HG02938 (cell line): Measurements from ENCODE around the gene CRYBB1.

Experiments used
- ATAC-seq: cut with Tn5 transposase; IDR thresholded peaks from one replicate; pipeline ENCODE4 v1.9.1; 2021; ENCODE audit warnings: mild to moderate bottlenecking, moderate library complexity; ENCODE audit not compliant: unreplicated experiment

CRYBB1 gene

DNA sequence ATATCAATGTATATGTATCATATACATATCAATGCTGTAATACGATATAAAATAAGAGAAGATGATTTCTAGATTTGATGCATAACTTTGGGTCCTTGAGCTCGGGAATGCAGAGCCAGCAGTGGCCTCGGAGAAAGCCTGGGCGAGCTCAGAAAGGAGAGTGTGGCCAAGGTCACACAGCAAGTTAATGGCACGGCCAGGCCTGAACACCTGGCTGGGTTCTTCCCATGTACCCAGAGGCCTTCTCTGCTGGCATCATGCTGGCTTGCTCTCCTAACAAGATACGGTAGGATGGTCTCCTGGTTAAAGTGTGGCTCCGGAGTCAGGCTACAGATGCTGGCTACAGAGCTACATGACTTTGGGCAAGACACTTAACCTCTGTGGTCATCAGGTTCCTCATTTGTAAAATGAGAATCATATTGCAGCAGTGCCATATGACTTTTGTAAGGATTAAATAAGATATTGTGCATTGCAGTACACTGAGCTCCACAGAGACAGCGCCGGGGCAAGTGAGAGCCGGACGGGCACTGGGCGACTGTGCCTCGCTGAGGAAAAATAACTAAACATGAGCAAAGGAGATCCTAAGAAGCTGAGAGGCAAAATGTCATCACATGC is 57.8 kb downstream of the CRYBB1 start:
- ATAC-seq: no peak

DNA sequence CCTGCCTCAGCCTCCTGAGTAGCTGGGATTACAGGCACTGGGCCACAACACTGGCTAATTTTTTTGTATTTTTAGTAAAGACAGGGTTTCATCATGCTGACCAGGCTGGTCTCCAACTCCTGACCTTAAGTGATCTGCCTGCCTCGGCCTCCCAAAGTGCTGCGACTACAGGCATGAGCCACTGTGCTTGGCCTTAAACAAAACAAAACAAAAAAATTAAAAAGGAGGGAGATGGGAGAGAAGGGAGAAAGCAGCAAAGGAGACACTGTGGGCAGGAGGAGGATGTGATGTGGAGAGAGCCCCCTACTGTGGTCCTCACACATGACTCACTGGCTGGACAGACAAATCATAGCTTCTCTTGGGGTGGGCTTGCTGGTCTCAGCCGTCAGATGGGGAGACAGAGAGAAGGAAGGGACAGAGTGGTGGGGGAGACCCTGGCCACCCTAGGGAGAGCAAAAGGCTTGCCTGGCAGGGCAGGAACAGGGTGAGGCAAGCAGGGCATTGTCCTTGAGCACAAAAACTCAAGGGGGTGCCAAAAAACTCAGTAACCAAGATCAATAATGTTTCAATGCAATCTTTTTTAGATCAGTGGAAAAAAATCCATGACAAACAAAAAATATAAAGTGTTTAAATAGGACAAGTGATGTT is 59.5 kb downstream of the CRYBB1 start:
- ATAC-seq: no peak

DNA sequence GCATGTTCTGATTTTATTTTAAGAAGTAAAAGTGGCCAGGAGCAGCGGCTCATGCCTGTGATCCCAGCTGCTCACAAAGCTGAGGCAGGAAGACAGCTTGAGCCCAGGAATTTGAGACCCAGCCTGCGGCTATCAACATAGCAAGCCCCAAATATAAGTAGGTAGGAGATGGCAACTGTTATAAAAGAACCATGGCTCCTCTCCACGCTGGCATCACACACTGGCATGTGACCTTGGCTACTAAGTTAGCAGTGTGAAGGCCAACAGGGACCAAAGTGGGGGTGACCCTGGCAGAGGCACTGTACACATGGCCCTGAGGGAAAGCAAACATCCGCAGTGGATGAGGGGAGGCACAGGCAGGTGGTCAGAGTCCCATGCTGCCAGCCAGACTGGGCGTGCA is 60.9 kb downstream of the CRYBB1 start:
- ATAC-seq: no peak

DNA sequence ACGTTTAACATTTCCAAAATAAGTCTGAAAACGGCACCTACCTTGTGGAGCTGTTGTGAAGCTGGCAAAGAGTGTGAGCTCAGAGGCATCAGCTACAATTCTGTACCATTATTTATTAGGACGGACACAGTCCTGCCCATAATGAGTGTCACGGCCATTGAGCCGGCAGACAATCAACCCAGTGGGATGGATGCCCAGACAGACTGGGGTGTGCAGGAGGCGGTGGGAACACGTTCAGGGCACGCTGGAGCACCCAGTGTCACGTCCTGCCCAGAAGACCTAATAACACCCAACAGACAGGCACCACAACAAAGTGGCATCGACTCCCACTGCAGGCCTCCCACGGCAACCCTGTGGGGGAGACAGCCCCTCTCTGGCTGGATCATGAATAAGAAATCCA is 62.3 kb downstream of the CRYBB1 start:
- ATAC-seq: no peak

DNA sequence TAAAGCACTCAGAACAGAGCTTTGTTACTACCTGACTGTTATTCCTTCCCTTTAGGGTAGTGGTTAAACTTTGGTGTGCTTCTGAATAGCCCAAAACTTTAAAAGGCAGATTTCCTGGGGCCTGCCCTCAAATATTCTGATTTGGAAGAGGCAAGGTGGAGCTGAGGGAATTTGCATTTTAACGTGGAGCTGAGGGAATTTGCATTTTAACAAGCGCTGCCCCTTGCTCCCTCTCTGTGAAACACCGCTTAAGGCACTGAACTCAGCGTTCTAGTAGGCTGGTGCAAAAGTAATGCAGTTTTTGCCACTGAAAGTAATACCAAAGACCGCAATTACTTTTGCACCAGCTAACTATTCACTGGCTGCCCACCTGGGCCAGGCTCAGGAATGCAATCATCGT is 62.9 kb downstream of the CRYBB1 start:
- ATAC-seq: no peak

DNA sequence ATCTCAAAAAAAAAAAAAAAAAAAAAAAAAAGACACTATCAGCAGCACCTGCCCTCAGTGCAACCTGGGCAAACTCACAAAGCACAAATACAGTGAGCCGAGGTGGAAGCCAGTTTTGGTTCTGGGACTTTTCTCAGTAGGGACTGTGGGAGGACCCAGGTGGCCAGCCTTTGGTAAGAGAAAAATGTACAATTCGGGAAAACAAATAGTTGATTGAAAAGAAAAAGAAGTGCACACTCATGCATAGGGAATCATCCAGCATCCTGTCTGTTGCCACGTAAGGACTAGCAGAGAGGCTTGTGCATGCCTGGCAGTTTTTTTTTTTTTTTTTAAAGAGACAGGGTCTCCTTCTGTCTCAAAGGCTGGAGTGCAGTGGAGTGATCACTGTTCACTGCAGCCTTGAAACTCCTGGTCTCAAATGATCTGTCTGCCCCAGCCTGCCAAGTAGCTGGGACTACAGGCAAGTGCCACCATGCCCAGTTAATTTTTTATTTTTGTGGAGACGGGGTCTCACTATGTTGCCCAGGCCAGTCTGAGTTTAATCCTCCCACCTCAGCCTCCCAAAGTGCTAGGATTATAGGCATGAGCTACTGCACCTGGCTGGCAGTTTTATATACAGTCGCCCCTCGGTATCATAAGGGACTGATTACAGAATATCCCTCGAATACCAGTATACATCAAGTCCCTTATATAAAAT is 64.6 kb downstream of the CRYBB1 start:
- no peak for ATAC-seq

DNA sequence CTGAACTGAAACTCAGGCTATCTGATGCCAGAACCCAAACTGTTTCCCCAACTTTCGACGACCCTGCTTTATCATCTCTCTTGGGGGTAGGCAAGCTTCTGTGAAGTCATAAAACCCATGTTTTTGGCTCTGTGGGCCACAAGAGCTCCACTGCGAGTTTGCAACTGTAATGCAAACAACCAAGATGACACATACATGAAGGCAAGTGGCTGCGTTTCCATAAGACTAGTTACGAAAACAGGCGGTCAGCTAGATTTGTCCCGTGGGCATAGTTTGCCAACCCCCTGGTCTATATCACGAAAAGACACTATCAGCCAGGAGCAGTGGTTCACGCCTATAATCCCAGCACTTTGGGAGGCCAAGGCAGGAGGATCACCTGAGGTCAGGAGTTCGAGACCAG is 65.4 kb downstream of the CRYBB1 start:
- no peak for ATAC-seq

DNA sequence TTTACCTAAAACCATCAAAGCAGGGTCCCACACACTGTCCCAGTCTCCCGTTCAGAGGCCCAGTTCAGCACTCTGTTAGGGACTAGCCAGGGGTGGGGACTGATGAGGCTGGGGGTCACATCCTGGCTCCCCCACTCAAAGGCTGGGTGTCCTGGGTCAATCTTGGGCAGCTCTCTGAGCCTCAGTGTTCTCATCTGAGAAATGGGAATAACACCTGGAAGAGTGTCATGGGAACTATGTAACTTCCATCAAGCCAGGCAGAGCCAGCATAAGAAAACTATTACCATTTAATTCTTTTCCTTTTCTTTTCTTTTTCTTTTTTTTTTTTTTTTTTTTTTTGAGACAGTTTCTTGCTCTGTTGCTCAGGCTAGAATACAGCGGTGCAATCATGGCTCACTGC is 66.3 kb downstream of the CRYBB1 start:
- no peak for ATAC-seq

DNA sequence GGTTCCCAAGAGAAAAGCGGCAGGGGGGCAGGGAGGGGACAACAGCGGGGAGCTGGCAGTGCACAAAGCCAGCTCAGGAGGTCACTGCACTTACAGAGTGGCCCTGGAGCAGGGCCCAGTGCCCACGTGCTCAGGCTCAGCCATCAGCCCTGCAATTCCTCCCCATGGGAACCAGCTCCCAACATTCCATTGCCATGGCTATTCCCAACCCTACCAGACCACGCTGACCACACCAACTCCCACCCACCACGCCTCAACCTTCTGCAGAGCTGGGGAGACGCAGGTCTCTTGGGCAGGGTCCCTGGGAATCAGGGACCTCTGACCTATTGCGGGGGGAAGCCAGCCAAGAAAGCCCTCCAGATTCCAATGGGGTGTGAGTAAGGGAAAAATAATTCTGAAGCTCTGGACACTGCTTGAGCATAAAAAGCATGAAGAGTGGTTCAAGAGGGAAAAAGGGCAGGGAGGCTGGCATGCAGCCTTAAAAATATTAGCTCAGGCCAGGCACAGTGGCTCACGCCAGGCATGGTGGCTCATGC is 67.3 kb downstream of the CRYBB1 start:
- no peak for ATAC-seq

DNA sequence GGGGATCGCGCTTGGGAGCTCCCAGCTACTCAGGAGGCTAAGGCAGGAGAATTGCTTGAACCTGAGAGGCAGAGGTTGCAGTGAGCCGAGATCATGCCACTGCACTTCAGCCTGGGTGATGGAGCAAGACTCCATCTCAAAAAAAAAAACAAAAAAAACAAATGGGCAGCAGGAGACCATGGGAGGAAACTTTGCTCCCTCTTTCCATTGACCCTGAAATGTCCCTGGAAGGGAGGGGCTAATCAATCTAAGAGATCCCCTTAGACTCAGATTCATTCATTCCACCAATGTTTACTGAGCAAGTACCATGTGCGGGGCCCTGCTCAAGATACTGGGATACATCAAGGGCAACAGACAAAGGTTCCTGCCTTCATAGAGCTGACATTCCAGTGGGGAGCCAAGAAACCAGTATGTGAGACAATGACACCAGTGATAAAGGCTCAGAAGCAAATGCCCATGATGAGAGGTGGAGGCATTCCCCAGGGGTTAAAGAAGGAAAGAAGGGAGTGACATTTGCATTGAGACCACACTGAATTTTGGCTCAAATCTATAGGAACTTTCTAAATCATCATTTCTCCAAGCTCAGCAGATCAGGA is 67.8 kb downstream of the CRYBB1 start:
- ATAC-seq: no peak
